Measurements from ENCODE around the gene SGCA. TPM values are rescaled to one million over a fixed set of nuclear protein-coding genes. Genes with fewer than 3 reads are reported as not detected.
A peak's percentile ranks its signal among the peaks of the same experiment; 100 is the strongest.

SGCA gene
- total RNA-seq, 2 donors from 2014 or later, result 0.89 to 5.5 TPM

GRCh38 chr17:50143461-50144176, 22.2 kb upstream of the SGCA start:
- no peak for DNase-seq
- H3K27ac ChIP-seq, result no peak overlapping the region
- H3K9ac ChIP-seq (ENCODE audit: low read depth in 2 of 2, low read length in 2 of 2), result no peak overlapping the region
- TF ChIP-seq CTCF (IDR thresholded peaks at IDR 0.05), result no peak
- H3K4me1 ChIP-seq, result peaks cover 9% of the 10 kb centered on the region
- intact Hi-C loops (cut with DNase I), result no loop called here
- H3K36me3 ChIP-seq, result peaks cover 7% of the 10 kb centered on the region
- H3K27me3 ChIP-seq, result no peaks in the 10 kb centered on the region
- H3K4me3 ChIP-seq, result no peak overlapping the region
- no peaks in the 10 kb centered on the region for H3K9me3 ChIP-seq

- Histone ChIP-seq H3K27ac (no peak overlapping the region), H3K36me3 (no peaks in the 10 kb centered on the region), H3K9ac (ENCODE audit: low read depth in 2 of 2, low read length in 2 of 2) (no peak overlapping the region), H3K9me3 (no peaks in the 10 kb centered on the region), H3K4me3 (no peak overlapping the region), H3K4me1 (peaks cover 9% of the 10 kb centered on the region), H3K27me3 (no peaks in the 10 kb centered on the region)
- TF ChIP-seq CTCF (IDR thresholded peaks at IDR 0.05), result no peak
- no peak for DNase-seq
- intact Hi-C loops (cut with DNase I), result no loop called here
Observed at GRCh38 chr17:50144355-50144754, 21.4 kb upstream of the SGCA start.

GRCh38 chr17:50144845-50145531, 20.8 kb upstream of the SGCA start:
- no peak overlapping the region for H3K9ac ChIP-seq (ENCODE audit: low read depth in 2 of 2, low read length in 2 of 2)
- intact Hi-C loops (cut with DNase I), result no loop called here

GRCh38 chr17:50145532-50146229, 20.1 kb upstream of the SGCA start:
- Histone ChIP-seq H3K27ac (no peak overlapping the region), H3K9ac (ENCODE audit: low read depth in 2 of 2, low read length in 2 of 2) (no peak overlapping the region), H3K9me3 (no peaks in the 10 kb centered on the region), H3K36me3 (no peaks in the 10 kb centered on the region), H3K4me1 (peaks cover 9% of the 10 kb centered on the region), H3K27me3 (no peaks in the 10 kb centered on the region), H3K4me3 (no peak overlapping the region)
- TF ChIP-seq CTCF (IDR thresholded peaks at IDR 0.05), result no peak
- intact Hi-C loops (cut with DNase I), result no loop called here
- DNase-seq, result no peak

More at GRCh38 chr17:50144845-50145531, 20.8 kb upstream of the SGCA start:
- no peak for TF ChIP-seq CTCF (IDR thresholded peaks at IDR 0.05)
- Histone ChIP-seq H3K27me3 (no peaks in the 10 kb centered on the region), H3K36me3 (no peaks in the 10 kb centered on the region), H3K4me3 (no peak overlapping the region), H3K9me3 (no peaks in the 10 kb centered on the region), H3K27ac (no peak overlapping the region), H3K4me1 (peaks cover 9% of the 10 kb centered on the region)
- no peak for DNase-seq

GRCh38 chr17:50146230-50146926, 19.4 kb upstream of the SGCA start:
- H3K4me1 ChIP-seq, result peaks cover 9% of the 10 kb centered on the region
- H3K27me3 ChIP-seq, result no peaks in the 10 kb centered on the region
- H3K36me3 ChIP-seq, result no peaks in the 10 kb centered on the region
- intact Hi-C loops (cut with DNase I), result no loop called here
- no peak for DNase-seq
- H3K4me3 ChIP-seq, result peak overlapping the region; percentile 87
- H3K27ac ChIP-seq, result no peak overlapping the region
- no peaks in the 10 kb centered on the region for H3K9me3 ChIP-seq
- TF ChIP-seq CTCF (IDR thresholded peaks at IDR 0.05), result no peak
- peak overlapping the region; percentile 78 to 89 for H3K9ac ChIP-seq (ENCODE audit: low read depth in 2 of 2, low read length in 2 of 2)

Measured in colonic mucosa (tissue), 4 donors.